MM.1S (cell line): ENCODE measurements around the gene SYNGR1.

Experiments used
- DNase-seq: peaks from one replicate; pipeline ENCODE4 v3.0.0-alpha.2; 2015
- H2AFZ ChIP-seq: fragments of 300-600 bp; sonication (generic); 2 replicates; pipeline ENCODE4 v1.6.0; 2016; ENCODE audit warnings: antibody characterized with exemption, low read length
- H3F3A ChIP-seq: fragments of 300-600 bp; sonication (generic); 2 replicates; pipeline ENCODE4 v1.6.1; 2016; ENCODE audit warnings: mild to moderate bottlenecking, antibody characterized with exemption, low read length, moderate library complexity, mixed read lengths; ENCODE audit not compliant: insufficient read depth
- H3K27ac ChIP-seq: fragments of 300-600 bp; sonication (generic); 2 replicates; pipeline ENCODE4 v1.5.1; 2016; ENCODE audit warnings: mild to moderate bottlenecking, low read length
- H3K27me3 ChIP-seq: fragments of 300-600 bp; sonication (generic); replicated peaks from 2 replicates; pipeline ENCODE4 v1.6.0; 2016; ENCODE audit warnings: low read length; ENCODE audit not compliant: insufficient read depth
- H3K36me3 ChIP-seq: fragments of 300-600 bp; sonication (generic); replicated peaks from 2 replicates; pipeline ENCODE4 v1.6.1; 2016; ENCODE audit warnings: mild to moderate bottlenecking, low read length, mixed read lengths; ENCODE audit not compliant: insufficient read depth
- H3K4me1 ChIP-seq: fragments of 300-600 bp; sonication (generic); 2 replicates; pipeline ENCODE4 v1.6.1; 2016; ENCODE audit warnings: low read length, mixed read lengths
- H3K4me2 ChIP-seq: fragments of 300-600 bp; sonication (generic); 2 replicates; pipeline ENCODE4 v1.6.0; 2016; ENCODE audit warnings: low read depth, low read length
- H3K4me3 ChIP-seq: fragments of 300-600 bp; sonication (generic); 2 replicates; pipeline ENCODE4 v1.5.1; 2016; ENCODE audit warnings: low read length, mixed read lengths
- H3K79me2 ChIP-seq: fragments of 300-600 bp; sonication (generic); 2 replicates; pipeline ENCODE4 v1.6.1; 2016; ENCODE audit warnings: mixed run types, low read length, mixed read lengths
- H3K9ac ChIP-seq: fragments of 300-600 bp; sonication (generic); 2 replicates; pipeline ENCODE4 v1.6.1; 2016; ENCODE audit warnings: low read length, mixed read lengths
- H3K9me2 ChIP-seq: fragments of 300-600 bp; sonication (generic); replicated peaks from 2 replicates; pipeline ENCODE4 v1.6.1; 2016; ENCODE audit warnings: mild to moderate bottlenecking, low read length, mixed read lengths; ENCODE audit not compliant: insufficient read depth
- H3K9me3 ChIP-seq: fragments of 300-600 bp; sonication (generic); replicated peaks from 2 replicates; pipeline ENCODE4 v1.6.1; 2016; ENCODE audit warnings: mild to moderate bottlenecking, low read length, mixed read lengths; ENCODE audit not compliant: insufficient read depth
- H4K20me1 ChIP-seq: fragments of 300-600 bp; sonication (generic); 2 replicates; pipeline ENCODE4 v1.6.1; 2016; ENCODE audit warnings: mild to moderate bottlenecking, low read length, moderate library complexity, mixed read lengths; ENCODE audit not compliant: insufficient read depth
- EZH2 ChIP-seq: fragments of 300-600 bp; sonication (generic); optimal IDR thresholded peaks from 2 replicates; pipeline ENCODE3; 2017; ENCODE audit warnings: low read depth, mild to moderate bottlenecking, antibody characterized with exemption, low read length, mixed read lengths
- EZH2phosphoT487 ChIP-seq: fragments of 300-600 bp; sonication (generic); IDR thresholded peaks from 2 replicates; pipeline ENCODE4 v1.6.1; 2018; ENCODE audit warnings: antibody characterized with exemption, low read length
- TF ChIP-seq, protein P1 (sequence below): fragments of 300-600 bp; sonication (generic); IDR thresholded peaks from 2 replicates; pipeline ENCODE4 v1.5.1; 2016; ENCODE audit warnings: antibody characterized with exemption, low read length, mixed read lengths

The SYNGR1 gene

DNA sequence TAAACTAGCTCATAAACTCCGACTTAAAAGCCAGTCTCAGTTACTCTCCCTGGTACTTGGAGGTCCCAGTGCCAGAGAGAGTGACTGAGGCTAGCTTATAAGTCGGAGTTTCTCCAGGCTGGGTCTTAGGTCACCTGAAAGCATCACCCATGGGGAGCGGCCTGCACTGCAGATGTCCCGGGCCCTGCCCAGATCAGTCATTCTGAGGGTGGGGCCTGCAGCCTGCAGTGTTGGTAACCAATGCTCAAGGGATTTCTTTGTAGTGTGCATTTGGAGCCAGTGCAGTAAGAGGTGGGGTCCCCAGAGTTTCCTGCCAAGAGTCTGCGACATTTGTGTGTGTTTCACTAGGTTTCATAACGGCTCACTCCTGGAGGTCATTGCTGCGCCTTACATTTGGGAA is 64.6 kb downstream of the SYNGR1 start:
- no peak for DNase-seq
- H4K20me1 ChIP-seq: no peaks in the 10 kb centered on the region
- H3K27ac ChIP-seq: no peak overlapping the region
- no peak overlapping the region for H2AFZ ChIP-seq
- H3F3A ChIP-seq: peaks cover 5% of the 10 kb centered on the region; the same call in 1 of the 2 replicates
- TF ChIP-seq, protein P1, sequence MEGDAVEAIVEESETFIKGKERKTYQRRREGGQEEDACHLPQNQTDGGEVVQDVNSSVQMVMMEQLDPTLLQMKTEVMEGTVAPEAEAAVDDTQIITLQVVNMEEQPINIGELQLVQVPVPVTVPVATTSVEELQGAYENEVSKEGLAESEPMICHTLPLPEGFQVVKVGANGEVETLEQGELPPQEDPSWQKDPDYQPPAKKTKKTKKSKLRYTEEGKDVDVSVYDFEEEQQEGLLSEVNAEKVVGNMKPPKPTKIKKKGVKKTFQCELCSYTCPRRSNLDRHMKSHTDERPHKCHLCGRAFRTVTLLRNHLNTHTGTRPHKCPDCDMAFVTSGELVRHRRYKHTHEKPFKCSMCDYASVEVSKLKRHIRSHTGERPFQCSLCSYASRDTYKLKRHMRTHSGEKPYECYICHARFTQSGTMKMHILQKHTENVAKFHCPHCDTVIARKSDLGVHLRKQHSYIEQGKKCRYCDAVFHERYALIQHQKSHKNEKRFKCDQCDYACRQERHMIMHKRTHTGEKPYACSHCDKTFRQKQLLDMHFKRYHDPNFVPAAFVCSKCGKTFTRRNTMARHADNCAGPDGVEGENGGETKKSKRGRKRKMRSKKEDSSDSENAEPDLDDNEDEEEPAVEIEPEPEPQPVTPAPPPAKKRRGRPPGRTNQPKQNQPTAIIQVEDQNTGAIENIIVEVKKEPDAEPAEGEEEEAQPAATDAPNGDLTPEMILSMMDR: no peak
- no peak for TF ChIP-seq EZH2
- no peak for TF ChIP-seq EZH2phosphoT487
- H3K4me1 ChIP-seq: peaks cover 22% of the 10 kb centered on the region
- no peak overlapping the region for H3K4me3 ChIP-seq
- no peaks in the 10 kb centered on the region; the same call in 1 of the 2 replicates for H3K36me3 ChIP-seq
- H3K4me2 ChIP-seq: no peak overlapping the region
- H3K9me2 ChIP-seq: no peaks in the 10 kb centered on the region
- no peak overlapping the region for H3K9ac ChIP-seq
- no peaks in the 10 kb centered on the region for H3K27me3 ChIP-seq
- peaks cover 38% of the 10 kb centered on the region for H3K79me2 ChIP-seq
- H3K9me3 ChIP-seq: no peaks in the 10 kb centered on the region

DNA sequence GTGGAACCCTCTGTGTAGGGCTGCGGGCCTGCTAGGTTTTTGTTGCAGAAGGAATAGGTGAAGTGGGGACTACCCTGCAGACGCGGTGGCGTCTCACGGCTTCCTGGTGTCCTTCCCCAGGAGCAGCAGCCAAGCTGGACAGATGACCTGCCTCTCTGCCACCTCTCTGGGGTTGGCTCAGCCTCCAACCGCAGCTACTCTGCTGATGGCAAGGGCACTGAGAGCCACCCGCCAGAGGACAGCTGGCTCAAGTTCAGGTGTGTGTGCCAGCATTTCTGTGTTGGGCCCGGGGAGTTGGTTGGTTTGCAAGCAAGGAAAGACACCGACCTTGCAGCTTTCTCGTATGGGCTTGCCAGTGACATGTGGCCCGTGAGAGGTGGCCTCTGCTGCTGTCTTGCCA is 65.1 kb downstream of the SYNGR1 start:
- no peak overlapping the region for H3K4me2 ChIP-seq
- no peak for DNase-seq
- H3K9me3 ChIP-seq: no peaks in the 10 kb centered on the region
- no peak overlapping the region for H3K4me3 ChIP-seq
- no peaks in the 10 kb centered on the region for H4K20me1 ChIP-seq
- no peak overlapping the region for H2AFZ ChIP-seq
- peaks cover 34% of the 10 kb centered on the region for H3K79me2 ChIP-seq
- TF ChIP-seq EZH2phosphoT487: no peak
- TF ChIP-seq EZH2: no peak
- TF ChIP-seq, protein P1: no peak
- no peaks in the 10 kb centered on the region for H3K27me3 ChIP-seq
- no peak overlapping the region for H3K9ac ChIP-seq
- no peaks in the 10 kb centered on the region for H3K9me2 ChIP-seq
- H3F3A ChIP-seq: peaks cover 5% of the 10 kb centered on the region; the same call in 1 of the 2 replicates
- H3K27ac ChIP-seq: no peak overlapping the region
- H3K36me3 ChIP-seq: peaks cover 3% of the 10 kb centered on the region; the same call in 1 of the 2 replicates
- H3K4me1 ChIP-seq: peaks cover 22% of the 10 kb centered on the region

DNA sequence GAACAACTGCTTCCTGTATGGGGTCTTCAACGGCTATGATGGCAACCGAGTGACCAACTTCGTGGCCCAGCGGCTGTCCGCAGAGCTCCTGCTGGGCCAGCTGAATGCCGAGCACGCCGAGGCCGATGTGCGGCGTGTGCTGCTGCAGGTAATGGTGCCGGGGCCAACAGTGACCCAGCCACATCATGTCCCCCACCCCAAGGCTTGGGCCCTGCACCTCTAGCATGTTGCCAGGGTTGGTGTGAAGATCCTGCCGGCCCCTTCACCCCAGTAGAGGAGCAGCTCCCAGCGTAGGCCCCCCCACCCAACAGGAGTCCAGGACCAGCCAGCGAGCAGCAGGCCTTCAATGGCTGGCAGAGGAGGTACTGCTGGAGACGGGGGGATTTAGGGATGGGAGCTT is 65.7 kb downstream of the SYNGR1 start:
- Histone ChIP-seq H3K27me3 (no peaks in the 10 kb centered on the region), H3K4me3 (no peak overlapping the region), H3K9me3 (no peaks in the 10 kb centered on the region), H3K79me2 (peaks cover 33% of the 10 kb centered on the region), H3K4me2 (no peak overlapping the region), H4K20me1 (no peaks in the 10 kb centered on the region), H3K9ac (no peak overlapping the region), H3K4me1 (peaks cover 22% of the 10 kb centered on the region), H3K36me3 (peaks cover 8% of the 10 kb centered on the region; the same call in 1 of the 2 replicates), H2AFZ (no peak overlapping the region), H3K9me2 (no peaks in the 10 kb centered on the region), H3F3A (peaks cover 5% of the 10 kb centered on the region; the same call in 1 of the 2 replicates), H3K27ac (no peak overlapping the region)
- no peak for DNase-seq
- TF ChIP-seq EZH2 (no peak), EZH2phosphoT487 (no peak)
- TF ChIP-seq, protein P1: no peak
